Inferior parietal cortex (tissue), 1 donor: ENCODE results near the gene DPYD.

Source experiments
- DNase-seq: peaks from one replicate; pipeline ENCODE4 v3.0.0-alpha.2; 2016; ENCODE audit errors: extremely low spot score

The DPYD gene

GRCh38 chr1:97091679-97092078 is 829.2 kb downstream of the DPYD start:
- DNase-seq, result no peak

GRCh38 chr1:97091263-97091662 is 829.6 kb downstream of the DPYD start:
- no peak for DNase-seq

GRCh38 chr1:97090725-97091124 is 830.1 kb downstream of the DPYD start:
- DNase-seq, result no peak

GRCh38 chr1:97089173-97089572 is 831.7 kb downstream of the DPYD start:
- no peak for DNase-seq

- DNase-seq, result no peak
Observed at GRCh38 chr1:97088391-97088790, 832.4 kb downstream of the DPYD start.

- DNase-seq, result no peak
Observed at GRCh38 chr1:97084546-97084945, 836.3 kb downstream of the DPYD start.

GRCh38 chr1:97082160-97082848 is 838.5 kb downstream of the DPYD start:
- DNase-seq, result no peak

- DNase-seq, result no peak
Observed at GRCh38 chr1:97078872-97079271, 842.0 kb downstream of the DPYD start.

- no peak for DNase-seq
Observed at GRCh38 chr1:97077221-97077620, 843.6 kb downstream of the DPYD start.

- no peak for DNase-seq
Observed at GRCh38 chr1:97074771-97075170, 846.1 kb downstream of the DPYD start.

GRCh38 chr1:97073936-97074335 is 846.9 kb downstream of the DPYD start:
- no peak for DNase-seq

GRCh38 chr1:97073169-97073568 is 847.7 kb downstream of the DPYD start:
- DNase-seq, result no peak

- DNase-seq, result no peak
Observed at GRCh38 chr1:97071173-97071572, 849.7 kb downstream of the DPYD start.

GRCh38 chr1:97070376-97070775 is 850.5 kb downstream of the DPYD start:
- no peak for DNase-seq

- no peak for DNase-seq
Observed at GRCh38 chr1:97069312-97069711, 851.5 kb downstream of the DPYD start.

- no peak for DNase-seq
Observed at GRCh38 chr1:97066860-97067259, 854.0 kb downstream of the DPYD start.

GRCh38 chr1:97063532-97063931 is 857.3 kb downstream of the DPYD start:
- no peak for DNase-seq

GRCh38 chr1:97061604-97062003 is 859.2 kb downstream of the DPYD start:
- no peak for DNase-seq

- no peak for DNase-seq
Observed at GRCh38 chr1:97056386-97056785, 864.4 kb downstream of the DPYD start.

GRCh38 chr1:97053268-97053667 is 867.6 kb downstream of the DPYD start:
- no peak for DNase-seq

GRCh38 chr1:97051823-97052222 is 869.0 kb downstream of the DPYD start:
- DNase-seq, result no peak

GRCh38 chr1:97050506-97050905 is 870.3 kb downstream of the DPYD start:
- DNase-seq, result peak; percentile 19

- DNase-seq, result no peak
Observed at GRCh38 chr1:97047421-97047793, 873.4 kb downstream of the DPYD start.

GRCh38 chr1:97046765-97047420 is 873.9 kb downstream of the DPYD start:
- no peak for DNase-seq
